NCI-H1092 (cell line): ENCODE data around the gene ZFR.
"Not testable (repeated sequence)": the region's sequence is repeated elsewhere in the genome, so short reads cannot be mapped to it uniquely, and the experiment has no call there.

ENCODE experiments used
- DNase-seq: peaks from one replicate; lab custom pipeline; 2025; lab: John Stamatoyannopoulos, UW

The ZFR gene

DNA sequence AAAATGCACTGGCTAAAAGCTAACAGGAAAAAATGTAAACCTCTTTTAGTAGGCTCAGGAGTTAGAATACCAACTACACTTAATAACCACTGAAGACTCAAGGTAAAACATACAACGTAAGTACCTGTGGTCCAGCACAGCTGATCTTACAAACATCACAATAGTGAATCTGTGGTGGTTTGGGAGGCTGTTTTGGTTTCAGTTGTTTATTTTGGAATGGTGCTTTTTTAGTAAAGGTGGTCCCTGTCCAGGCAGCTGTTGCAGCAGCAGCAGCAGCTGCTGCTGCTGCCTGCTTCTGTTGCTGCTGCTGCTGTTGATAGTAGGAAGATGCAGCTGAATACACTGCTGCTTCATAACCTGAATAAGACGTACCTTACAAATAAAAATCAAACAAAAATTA, 37.9 kb downstream of the ZFR start:
- DNase-seq = no peak

GRCh38 chr5:32405507-32405906, 39.0 kb downstream of the ZFR start:
- no peak for DNase-seq

DNA sequence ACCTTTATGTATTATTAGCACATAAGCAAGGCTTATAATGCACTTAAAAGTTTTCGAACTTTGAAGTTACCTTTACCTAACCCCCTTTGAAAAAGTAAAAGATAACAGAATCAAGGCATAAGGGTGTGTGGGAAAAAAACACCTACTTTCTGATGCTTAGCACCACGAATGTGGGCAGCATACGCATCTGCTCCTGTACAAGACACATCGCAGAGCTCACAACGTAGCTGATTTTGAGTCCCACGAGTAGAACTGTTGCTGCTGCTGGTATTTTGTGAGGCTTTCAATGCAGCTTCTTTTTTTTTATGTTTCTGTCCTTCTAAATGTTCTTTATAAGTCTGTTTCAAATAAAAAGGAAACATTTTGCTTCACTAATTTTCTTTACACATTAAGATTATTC, 40.8 kb downstream of the ZFR start:
- DNase-seq = no peak

DNA sequence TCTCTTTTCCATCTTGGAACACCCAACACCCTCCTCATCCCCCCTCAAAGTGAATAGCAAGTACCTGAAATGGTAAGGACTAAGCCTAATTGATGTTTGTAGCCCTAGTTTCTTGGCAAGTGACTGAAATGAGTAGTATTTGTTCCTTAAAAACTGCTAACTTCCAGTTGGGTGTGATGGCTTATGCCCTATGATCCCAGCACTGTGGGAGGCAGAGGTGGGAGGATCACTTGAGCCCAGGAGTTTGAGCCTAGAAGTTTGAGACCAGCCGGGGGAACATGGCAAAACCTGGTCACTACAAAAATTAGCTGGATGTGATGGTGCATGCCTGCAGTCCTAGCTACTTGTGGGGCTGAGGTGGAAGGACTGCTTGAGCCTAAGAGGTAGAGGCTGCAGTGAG, 44.1 kb downstream of the ZFR start:
- no peak for DNase-seq

GRCh38 chr5:32398754-32399153, 45.8 kb downstream of the ZFR start:
- DNase-seq = not testable (repeated sequence)

DNA sequence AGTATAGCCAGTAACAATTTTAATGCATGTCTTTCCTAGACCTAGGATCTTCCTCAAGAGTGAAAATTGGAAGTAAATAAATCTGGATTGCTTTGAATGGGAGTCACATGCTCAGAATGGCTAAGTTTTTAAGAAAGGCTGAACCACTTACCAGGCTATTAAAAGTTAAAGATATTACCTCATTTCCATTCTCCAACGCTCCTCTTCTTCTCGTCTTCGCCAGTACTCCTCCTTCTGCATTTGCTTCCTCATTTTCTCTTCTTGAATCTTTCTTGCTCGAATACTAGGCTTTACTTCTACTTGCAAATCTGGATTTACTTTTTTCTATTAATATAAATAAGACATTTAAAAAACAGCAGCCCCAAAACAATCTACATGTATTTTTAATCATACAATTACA, 49.6 kb downstream of the ZFR start:
- DNase-seq = no peak

- DNase-seq = no peak
Observed at GRCh38 chr5:32392039-32392438, 52.5 kb downstream of the ZFR start.

- DNase-seq = no peak
Observed at GRCh38 chr5:32390819-32391591, 53.5 kb downstream of the ZFR start.

- no peak for DNase-seq
Observed at GRCh38 chr5:32388432-32389129, 56.0 kb downstream of the ZFR start.

GRCh38 chr5:32387841-32388240, 56.7 kb downstream of the ZFR start:
- no peak for DNase-seq

DNA sequence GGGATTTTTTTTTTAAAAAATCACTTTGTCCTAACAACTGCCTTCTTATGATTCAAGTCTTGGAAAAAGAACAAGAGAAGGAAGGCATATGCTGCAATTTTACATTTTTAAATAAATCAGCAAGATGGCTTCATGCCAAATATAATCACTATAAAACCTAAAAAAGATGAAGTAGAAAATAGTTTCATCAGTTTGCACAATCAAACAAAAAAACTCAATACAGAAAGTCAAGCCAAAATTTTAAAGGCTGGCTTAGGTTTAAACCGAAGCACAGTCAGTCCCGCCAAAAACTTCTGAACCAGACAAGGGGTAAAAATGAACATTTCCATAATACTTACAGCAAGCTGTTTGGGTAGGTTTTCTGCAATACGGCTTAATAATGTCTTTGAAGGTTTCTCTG, 57.3 kb downstream of the ZFR start:
- no peak for DNase-seq

DNA sequence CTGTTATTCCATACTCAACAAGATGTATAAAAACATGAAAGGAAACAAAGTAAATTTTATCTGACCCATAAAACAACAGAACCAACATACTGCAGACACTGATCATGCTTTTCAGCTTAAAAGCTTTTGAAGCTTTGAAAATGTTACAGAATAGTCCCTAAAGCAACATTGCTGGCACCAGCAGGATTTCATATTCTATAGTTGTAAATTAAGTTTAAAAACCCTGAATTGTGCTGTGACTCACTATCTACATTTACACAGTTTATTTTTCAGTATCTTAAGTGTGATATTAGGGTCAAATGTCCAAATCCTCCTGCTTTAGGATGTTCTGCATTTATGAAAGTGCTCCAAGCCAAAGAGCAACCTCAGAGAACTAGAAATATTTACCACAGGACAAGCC, 59.9 kb downstream of the ZFR start:
- DNase-seq = no peak

- DNase-seq = no peak
Observed at GRCh38 chr5:32383586-32383985, 61.0 kb downstream of the ZFR start.

GRCh38 chr5:32383065-32383464, 61.5 kb downstream of the ZFR start:
- DNase-seq = no peak

GRCh38 chr5:32379421-32379820, 65.1 kb downstream of the ZFR start:
- DNase-seq = no peak

GRCh38 chr5:32378966-32379365, 65.6 kb downstream of the ZFR start:
- DNase-seq = no peak

GRCh38 chr5:32369542-32370155, 74.9 kb downstream of the ZFR start:
- DNase-seq = no peak

GRCh38 chr5:32369032-32369431, 75.5 kb downstream of the ZFR start:
- no peak for DNase-seq

- not testable (repeated sequence) for DNase-seq
Observed at GRCh38 chr5:32367271-32367670, 77.3 kb downstream of the ZFR start.

DNA sequence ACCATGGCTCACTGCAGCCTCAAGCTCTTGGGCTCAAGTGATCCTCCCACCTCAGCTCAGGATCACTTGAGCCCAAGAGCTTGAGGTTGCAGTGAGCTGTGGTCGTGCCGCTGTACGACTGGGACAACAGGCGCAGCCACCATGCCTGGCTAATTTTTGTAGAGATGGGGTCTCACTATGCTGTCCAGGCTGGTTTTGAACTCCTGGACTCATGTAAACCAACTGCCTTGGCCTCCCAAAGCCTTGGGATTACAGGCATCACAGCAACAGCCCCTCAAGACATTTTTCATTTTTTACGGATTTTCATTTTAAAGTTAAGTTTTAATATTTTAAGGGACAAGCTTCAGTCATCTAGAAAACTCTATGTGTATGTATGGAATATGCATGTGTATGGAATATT, 78.9 kb downstream of the ZFR start:
- DNase-seq = no peak

DNA sequence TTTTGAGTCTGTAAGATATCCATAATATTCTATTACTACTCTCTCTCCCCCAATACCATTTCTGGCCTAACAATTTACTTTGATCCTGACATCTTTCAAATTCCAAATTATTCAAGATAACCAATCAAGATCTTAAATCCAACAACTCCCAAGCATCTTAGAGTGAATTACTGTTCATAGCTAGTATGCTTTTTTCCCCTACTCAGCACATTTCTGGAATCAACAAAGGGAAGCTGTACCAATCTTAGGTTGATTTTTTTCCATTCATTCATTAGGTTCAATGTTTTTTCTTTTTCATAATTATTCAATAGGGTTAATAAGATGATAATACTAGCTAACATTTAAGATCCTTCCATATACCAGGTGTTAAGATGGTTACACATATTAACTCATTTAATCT, 81.5 kb downstream of the ZFR start:
- no peak for DNase-seq

DNA sequence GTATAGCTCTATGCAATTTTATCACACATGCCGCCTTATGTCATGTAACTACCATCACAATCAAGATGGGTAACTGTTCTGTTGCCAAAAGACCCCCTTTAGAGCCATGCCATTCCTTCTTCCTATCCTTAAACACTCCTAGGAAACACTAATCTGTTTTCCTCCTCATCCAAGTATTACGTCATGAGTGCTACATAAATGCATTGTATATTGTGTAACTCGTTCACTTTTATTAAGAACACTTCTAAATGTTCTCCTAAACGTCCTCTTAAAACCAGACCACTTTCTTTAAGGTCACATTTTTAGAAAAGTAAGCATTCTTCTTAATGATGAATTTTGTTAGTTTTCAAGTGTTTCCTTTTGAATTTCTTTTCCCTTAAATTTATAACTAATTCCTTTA, 82.0 kb downstream of the ZFR start:
- DNase-seq = no peak

DNA sequence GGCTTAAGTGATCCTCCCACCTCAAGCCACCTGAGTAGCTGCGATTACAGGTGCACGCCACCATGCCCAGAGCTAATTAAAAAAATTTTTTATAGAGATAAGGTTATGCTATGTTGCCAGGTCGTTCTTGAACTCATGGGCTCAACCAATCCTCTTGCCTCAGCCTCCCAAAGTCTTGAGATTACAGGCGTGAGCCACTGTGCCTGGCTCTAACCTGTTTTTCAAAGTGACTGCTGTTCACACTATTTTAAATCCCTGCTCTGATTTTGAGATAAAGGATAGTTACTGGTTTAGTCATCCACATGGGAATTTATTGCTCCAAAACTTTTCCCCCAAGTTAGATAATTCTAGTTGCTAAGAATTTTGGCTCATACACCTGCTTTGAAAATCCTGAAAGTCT, 83.6 kb downstream of the ZFR start:
- DNase-seq = no peak
